ENCODE measurements around the gene HOXA4.

HOXA4 gene

GRCh38 chr7:27102581-27103442, 27.7 kb downstream of the HOXA4 start, which contains the start of gene HOXA2:
TSS of gene HOXA2 (minus strand) at chr7:27102683. CDS start at chr7:27102500, 183 bp downstream.
- peak; percentile 61 for DNase-seq

- DNase-seq: no peak
Measured at GRCh38 chr7:27101957-27102580, 28.5 kb downstream of the HOXA4 start.

GRCh38 chr7:27101171-27101956, 29.2 kb downstream of the HOXA4 start:
- DNase-seq: peak; percentile 77

GRCh38 chr7:27100694-27101170, 29.8 kb downstream of the HOXA4 start:
- DNase-seq: peak; percentile 76

GRCh38 chr7:27099453-27100370, 30.8 kb downstream of the HOXA4 start:
- DNase-seq: peak; percentile 40

GRCh38 chr7:27098578-27099451, 31.7 kb downstream of the HOXA4 start:
- DNase-seq: peak; percentile 69

- peak; percentile 46 for DNase-seq
Measured at GRCh38 chr7:27097686-27098577, 32.6 kb downstream of the HOXA4 start.

- no peak for DNase-seq
Measured at GRCh38 chr7:27096768-27097514, 33.6 kb downstream of the HOXA4 start.

GRCh38 chr7:27095897-27096767, 34.4 kb downstream of the HOXA4 start, which contains the start of gene HOXA1:
TSS of gene HOXA1 (minus strand) at chr7:27096000. CDS start at chr7:27095912, 88 bp downstream.
- DNase-seq: peak; percentile 71

- peak; percentile 33 for DNase-seq
Measured at GRCh38 chr7:27095050-27095896, 35.3 kb downstream of the HOXA4 start.

- DNase-seq: peak; percentile 32
Measured at GRCh38 chr7:27094304-27095049, 36.1 kb downstream of the HOXA4 start.

- peak; percentile 19 for DNase-seq
Measured at GRCh38 chr7:27093184-27093895, 37.2 kb downstream of the HOXA4 start.

- no peak for DNase-seq
Measured at GRCh38 chr7:27092819-27093110, 37.8 kb downstream of the HOXA4 start.

GRCh38 chr7:27091941-27092818, 38.4 kb downstream of the HOXA4 start:
- peak; percentile 32 for DNase-seq

GRCh38 chr7:27091105-27091504, 39.5 kb downstream of the HOXA4 start:
- peak; percentile 33 for DNase-seq
